ENCODE measurements around the gene PTH1R.

Gene PTH1R

DNA sequence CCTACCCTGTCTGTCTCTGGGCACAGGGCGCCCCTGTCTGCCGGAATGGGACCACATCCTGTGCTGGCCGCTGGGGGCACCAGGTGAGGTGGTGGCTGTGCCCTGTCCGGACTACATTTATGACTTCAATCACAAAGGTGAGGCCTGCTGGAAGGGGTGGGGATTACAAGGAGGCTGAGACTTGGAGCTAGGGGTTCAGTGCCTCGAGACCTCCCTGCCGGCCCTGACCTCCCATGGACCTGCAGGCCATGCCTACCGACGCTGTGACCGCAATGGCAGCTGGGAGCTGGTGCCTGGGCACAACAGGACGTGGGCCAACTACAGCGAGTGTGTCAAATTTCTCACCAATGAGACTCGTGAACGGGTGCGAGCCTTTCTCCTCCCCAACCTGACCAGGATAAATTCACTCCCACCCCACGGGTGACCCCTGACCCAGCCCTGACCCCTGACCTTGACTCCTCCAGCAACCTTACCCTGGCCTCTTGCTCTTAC, 20.4 kb downstream of the PTH1R start:
- in situ Hi-C loops (cut with MboI; ENCODE audit: low sequenced_read_pairs): no loop called here

DNA sequence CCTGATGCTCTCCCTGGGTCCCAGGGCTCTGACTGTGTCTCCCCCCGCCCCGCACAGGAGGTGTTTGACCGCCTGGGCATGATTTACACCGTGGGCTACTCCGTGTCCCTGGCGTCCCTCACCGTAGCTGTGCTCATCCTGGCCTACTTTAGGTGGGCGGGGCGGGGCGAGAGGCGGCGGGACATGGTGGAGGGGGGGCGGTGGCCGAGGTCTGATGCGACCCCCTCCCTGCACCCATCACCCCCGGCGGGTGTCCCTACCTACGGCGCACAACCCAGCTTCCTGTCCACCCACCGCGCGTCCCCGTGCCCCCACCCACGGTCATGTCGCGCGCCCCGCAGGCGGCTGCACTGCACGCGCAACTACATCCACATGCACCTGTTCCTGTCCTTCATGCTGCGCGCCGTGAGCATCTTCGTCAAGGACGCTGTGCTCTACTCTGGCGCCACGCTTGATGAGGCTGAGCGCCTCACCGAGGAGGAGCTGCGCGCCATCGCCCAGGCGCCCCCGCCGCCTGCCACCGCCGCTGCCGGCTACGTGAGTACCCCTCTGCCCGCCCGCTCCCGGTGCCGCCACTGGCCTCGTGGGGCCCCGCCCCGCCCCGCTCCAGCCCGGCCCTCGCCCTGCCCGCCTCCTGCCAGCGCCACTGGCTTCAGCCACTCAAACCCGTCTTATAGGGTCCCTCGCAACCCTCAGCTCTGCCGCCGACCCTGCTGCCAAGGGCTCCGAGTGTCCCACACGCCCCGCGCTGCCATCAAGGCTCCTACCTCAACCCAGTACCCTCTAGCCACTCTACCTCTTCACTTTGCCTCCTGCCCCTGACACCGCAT, 21.0 kb downstream of the PTH1R start:
- in situ Hi-C loops (cut with MboI; ENCODE audit: low sequenced_read_pairs): no loop called here

- in situ Hi-C loops (cut with MboI; ENCODE audit: low sequenced_read_pairs): no loop called here
Observed at GRCh38 chr3:46899151-46900006, 21.9 kb downstream of the PTH1R start.

DNA sequence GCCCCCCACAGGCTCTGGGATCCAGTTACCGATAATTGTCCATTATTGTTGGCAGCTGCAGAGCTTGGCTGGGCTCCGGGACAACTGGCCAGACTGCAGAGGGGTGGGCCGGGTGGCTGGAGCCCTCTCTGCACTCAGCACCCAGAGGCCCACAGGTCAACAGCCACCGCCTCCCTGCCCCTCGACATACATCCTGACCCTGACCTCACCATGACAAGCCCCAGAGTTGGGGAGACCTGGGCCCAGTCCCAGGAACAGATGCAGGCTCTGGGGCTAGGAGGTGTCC, 22.4 kb downstream of the PTH1R start:
- in situ Hi-C loops (cut with MboI; ENCODE audit: low sequenced_read_pairs): no loop called here

GRCh38 chr3:46900356-46900755, 22.8 kb downstream of the PTH1R start:
- in situ Hi-C loops (cut with MboI; ENCODE audit: low sequenced_read_pairs): no loop called here

- in situ Hi-C loops (cut with MboI; ENCODE audit: low sequenced_read_pairs): no loop called here
Observed at GRCh38 chr3:46901061-46901460, 23.5 kb downstream of the PTH1R start.

GRCh38 chr3:46901591-46902187, 24.2 kb downstream of the PTH1R start:
- in situ Hi-C loops (cut with MboI; ENCODE audit: low sequenced_read_pairs): no loop called here

DNA sequence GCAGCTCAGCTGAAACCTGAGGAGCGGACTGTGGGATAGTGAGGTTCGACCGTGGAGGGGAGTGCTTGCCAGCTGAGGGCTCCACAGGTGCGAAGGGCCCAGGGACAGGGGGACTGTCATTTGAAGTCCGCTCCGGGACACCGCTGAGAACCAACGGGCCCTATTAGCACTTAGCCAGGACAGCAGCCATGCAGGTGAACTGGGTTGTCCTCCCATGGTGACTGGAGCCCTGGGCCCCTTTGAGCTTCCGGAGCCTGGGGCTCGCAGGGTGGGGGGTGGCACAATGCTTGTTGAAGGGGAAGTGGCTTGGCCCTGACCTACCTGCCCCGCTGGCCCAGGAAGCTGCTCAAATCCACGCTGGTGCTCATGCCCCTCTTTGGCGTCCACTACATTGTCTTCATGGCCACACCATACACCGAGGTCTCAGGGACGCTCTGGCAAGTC, 24.7 kb downstream of the PTH1R start:
- in situ Hi-C loops (cut with MboI; ENCODE audit: low sequenced_read_pairs): no loop called here

DNA sequence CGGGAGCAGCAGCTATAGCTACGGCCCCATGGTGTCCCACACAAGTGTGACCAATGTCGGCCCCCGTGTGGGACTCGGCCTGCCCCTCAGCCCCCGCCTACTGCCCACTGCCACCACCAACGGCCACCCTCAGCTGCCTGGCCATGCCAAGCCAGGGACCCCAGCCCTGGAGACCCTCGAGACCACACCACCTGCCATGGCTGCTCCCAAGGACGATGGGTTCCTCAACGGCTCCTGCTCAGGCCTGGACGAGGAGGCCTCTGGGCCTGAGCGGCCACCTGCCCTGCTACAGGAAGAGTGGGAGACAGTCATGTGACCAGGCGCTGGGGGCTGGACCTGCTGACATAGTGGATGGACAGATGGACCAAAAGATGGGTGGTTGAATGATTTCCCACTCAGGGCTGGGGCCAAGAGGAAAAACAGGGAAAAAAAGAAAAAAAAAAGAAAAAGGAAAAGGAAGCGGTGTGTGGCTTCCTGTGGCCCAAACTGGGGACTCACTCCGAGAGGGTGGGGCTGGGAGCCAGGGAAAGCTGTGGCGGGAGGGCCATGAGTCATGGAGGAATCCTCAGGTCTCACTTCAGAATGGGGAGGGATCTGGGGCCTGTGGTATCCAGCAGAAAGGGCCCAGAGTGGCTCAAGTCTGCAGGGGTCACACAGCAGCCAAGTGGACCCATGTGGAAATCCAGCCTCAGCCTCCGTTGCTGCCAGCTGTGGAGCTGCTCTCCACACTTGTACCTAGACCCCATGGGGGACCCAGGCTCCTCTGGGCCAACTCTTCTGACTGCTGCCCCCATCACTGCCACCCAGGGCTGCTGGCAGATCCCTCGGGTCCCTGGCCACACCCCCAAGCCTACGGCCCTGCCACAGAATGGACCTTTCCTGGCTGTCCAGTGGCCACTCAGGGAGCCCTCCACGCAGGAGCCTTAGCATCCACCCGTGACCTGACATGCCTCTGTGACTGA, 26.1 kb downstream of the PTH1R start:
- in situ Hi-C loops (cut with MboI; ENCODE audit: low sequenced_read_pairs): no loop called here

- in situ Hi-C loops (cut with MboI; ENCODE audit: low sequenced_read_pairs): no loop called here
Observed at GRCh38 chr3:46904303-46905212, 27.0 kb downstream of the PTH1R start.

GRCh38 chr3:46905213-46905560, 27.7 kb downstream of the PTH1R start:
- in situ Hi-C loops (cut with MboI; ENCODE audit: low sequenced_read_pairs): no loop called here

GRCh38 chr3:46905661-46906451, 28.3 kb downstream of the PTH1R start:
- in situ Hi-C loops (cut with MboI; ENCODE audit: low sequenced_read_pairs): no loop called here

DNA sequence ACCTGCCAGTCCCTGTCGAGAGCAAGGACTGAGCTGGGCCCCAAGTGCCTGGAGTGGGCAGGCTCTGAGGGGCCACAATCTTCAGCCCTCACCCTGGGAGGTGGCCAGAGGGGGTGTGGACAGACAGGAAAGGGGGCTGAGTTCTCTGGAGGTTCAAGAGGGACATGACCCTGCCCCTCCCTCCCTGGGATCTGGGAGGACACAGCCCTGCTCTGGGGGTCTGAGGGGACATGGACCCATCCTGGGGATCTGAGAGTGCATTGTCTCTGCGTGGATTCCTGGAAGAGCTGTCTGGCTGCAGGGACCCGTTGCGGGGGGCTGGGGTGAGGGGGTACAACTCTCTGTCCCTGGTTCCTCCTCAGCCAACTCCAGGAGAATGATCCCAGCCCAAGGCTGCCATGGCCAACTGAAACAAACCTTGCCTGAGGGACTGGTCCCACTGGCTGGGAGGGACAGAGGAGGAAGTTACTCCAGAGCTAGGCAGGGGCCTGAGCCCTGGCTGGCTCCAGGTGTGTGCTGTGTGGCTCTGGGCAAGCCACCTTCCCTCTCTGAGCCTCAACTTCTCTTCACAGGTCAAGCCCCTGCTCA, 29.0 kb downstream of the PTH1R start:
- in situ Hi-C loops (cut with MboI; ENCODE audit: low sequenced_read_pairs): no loop called here

GRCh38 chr3:46907271-46907670, 29.8 kb downstream of the PTH1R start:
- in situ Hi-C loops (cut with MboI; ENCODE audit: low sequenced_read_pairs): no loop called here

GRCh38 chr3:46907960-46908293, 30.4 kb downstream of the PTH1R start:
- in situ Hi-C loops (cut with MboI; ENCODE audit: low sequenced_read_pairs): no loop called here

DNA sequence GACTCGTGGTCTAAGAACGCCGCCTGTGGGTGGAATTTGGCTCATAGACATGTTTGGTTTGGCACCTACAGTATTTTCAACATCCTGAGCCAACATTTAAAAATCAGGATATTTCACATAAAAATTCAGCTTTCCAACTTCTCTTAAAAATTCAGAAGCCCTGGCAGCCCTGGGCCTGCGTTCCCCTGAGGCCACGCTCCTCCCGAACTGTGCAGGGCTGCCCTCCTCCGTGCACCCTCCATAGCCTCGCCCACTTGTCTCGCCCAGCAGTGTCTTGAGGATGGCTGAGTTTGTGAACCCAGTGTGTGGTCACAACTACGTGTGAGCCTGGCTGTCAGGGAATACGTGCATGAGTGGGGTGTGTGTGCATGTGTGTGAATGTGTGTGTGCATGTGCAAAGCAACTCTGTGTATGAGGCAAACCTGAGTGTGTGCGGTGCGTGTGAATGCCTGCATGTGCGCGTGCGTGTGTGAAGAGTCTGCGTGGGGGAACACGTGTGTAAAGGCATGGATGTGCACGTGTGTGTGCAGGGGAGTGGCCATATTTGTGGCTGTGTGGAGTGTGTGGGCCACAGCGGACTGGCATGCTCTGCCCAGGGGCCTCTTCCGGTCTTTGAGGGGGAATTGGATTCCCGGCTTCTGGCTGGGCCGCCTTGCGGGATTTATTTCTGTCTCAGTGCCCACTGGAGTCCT, 30.9 kb downstream of the PTH1R start:
- in situ Hi-C loops (cut with MboI; ENCODE audit: low sequenced_read_pairs): no loop called here

DNA sequence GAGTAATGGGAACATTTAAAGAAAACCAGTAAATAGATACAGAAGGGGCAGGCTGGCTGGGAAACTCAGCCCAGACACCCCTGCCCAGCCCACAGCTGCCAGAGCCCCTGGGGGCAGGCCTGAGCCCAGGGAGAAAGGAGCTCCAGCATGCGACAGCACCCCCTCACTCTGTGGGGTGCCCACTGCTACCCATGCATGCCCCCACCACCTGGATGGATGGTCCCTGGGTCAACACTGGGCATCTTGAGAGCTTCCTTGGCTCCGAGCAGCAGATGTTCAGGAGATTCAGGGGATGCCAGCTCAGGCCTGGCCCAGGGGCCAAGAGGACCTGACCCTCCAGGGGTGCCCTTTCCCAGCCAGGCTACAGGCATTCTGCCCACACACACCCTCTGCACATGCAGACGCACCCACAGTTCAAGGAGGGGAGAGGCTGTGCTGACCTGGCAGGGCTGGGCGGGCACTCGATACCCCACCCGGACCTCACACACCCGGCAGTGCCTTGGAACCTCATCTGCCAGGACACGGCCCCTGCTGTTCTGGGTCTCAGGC, 31.5 kb downstream of the PTH1R start:
- in situ Hi-C loops (cut with MboI; ENCODE audit: low sequenced_read_pairs): no loop called here

Measured in HL-60/S4 treated with retinoic acid at 250 ng/mL for 4 days and 3 days (cell line).